Naive B cell (primary cell): ENCODE results near the gene ELFN1. TPM values are rescaled to one million over a fixed set of nuclear protein-coding genes. Genes with fewer than 3 reads are reported as not detected.

Experiments
- ATAC-seq, 2 donors: fragments of 150-1000 bp; cut with Tn5 transposase; 2 replicates each; pipeline ENCODE4 v1.10.0; 2021; ENCODE audit warnings: low read depth in 2 of 2, mild to moderate bottlenecking in 2 of 2, moderate library complexity in 2 of 2
- DNase-seq: peaks from one replicate; pipeline ENCODE4 v3.0.0; 2022
- H3K27ac Mint-ChIP-seq, 6 donors: one replicate each; pipeline ENCODE4 v1.8.0; 2020 to 2022; ENCODE audit warnings: mild to moderate bottlenecking in 6 of 6, mixed read lengths in 6 of 6, moderate library complexity in 5 of 6, inconsistent platforms in 2 of 6
- H3K27me3 Mint-ChIP-seq, 3 donors: one replicate each; pipeline ENCODE4 v1.8.0; 2021 to 2022; ENCODE audit warnings: mixed read lengths in 3 of 3, mild to moderate bottlenecking in 1 of 3
- H3K36me3 Mint-ChIP-seq, 2 donors: one replicate each; pipeline ENCODE4 v1.8.0; 2020 to 2022; ENCODE audit warnings: mixed read lengths in 2 of 2, inconsistent platforms in 1 of 2, mild to moderate bottlenecking in 1 of 2
- H3K4me1 Mint-ChIP-seq, 3 donors: one replicate each; pipeline ENCODE4 v1.8.0; 2020 to 2022; ENCODE audit warnings: mixed read lengths in 3 of 3, inconsistent platforms in 1 of 3, mild to moderate bottlenecking in 1 of 3, moderate library complexity in 1 of 3
- H3K4me3 Mint-ChIP-seq, 8 donors: one replicate each; pipeline ENCODE4 v1.8.0; 2020 to 2022; ENCODE audit warnings: mild to moderate bottlenecking in 8 of 8, mixed read lengths in 8 of 8, moderate library complexity in 8 of 8, inconsistent platforms in 2 of 8
- H3K9me3 Mint-ChIP-seq, 7 donors: one replicate each; pipeline ENCODE4 v1.8.0; 2020 to 2022; ENCODE audit warnings: mixed read lengths in 7 of 7, mild to moderate bottlenecking in 5 of 7, inconsistent platforms in 2 of 7, moderate library complexity in 1 of 7
- polyA plus RNA-seq, 6 donors: library from polyadenylated mRNA; unstranded; fragments of 300-500 nt; fragmentation: Illumina TruSeq; gene quantifications; one replicate each; pipeline ENCODE4 v1.2.3, GENCODE V29; 2021; ENCODE audit warnings: low read depth in 6 of 6

ELFN1 gene
- polyA plus RNA-seq, 6 donors from 2014 or later = not detected

GRCh38 chr7:1741246-1741645 lies 71.2 kb downstream of the ELFN1 start:
- ATAC-seq = no peak
- Mint-ChIP-seq H3K9me3 (peaks cover 0 to 3% (median 0%) of the 10 kb centered on the region in 7 donors), H3K4me3 (peak overlapping the region in 3 of 8 donors; percentile 32 to 45 (median 37)), H3K27me3 (peaks cover 0 to 48% (median 38%) of the 10 kb centered on the region in 3 donors), H3K36me3 (peaks cover 0 to 8% of the 10 kb centered on the region in 2 donors), H3K27ac (no peak overlapping the region), H3K4me1 (peaks cover 18 to 31% (median 26%) of the 10 kb centered on the region in 3 donors)
- no peak for DNase-seq

- peaks cover 18 to 31% (median 26%) of the 10 kb centered on the region in 3 donors for H3K4me1 Mint-ChIP-seq
- peak overlapping the region in 4 of 8 donors; percentile 16 to 63 (median 48) for H3K4me3 Mint-ChIP-seq
- peak overlapping the region in 1 of 6 donors; percentile 34 for H3K27ac Mint-ChIP-seq
- DNase-seq (no peak), ATAC-seq (no peak)
- peaks cover 0 to 8% of the 10 kb centered on the region in 2 donors for H3K36me3 Mint-ChIP-seq
- peaks cover 0 to 43% (median 34%) of the 10 kb centered on the region in 3 donors for H3K27me3 Mint-ChIP-seq
- peaks cover 0 to 3% (median 0%) of the 10 kb centered on the region in 7 donors for H3K9me3 Mint-ChIP-seq
These were observed 71.9 kb downstream of the ELFN1 start for GRCh38 chr7:1741751-1742554.

- H3K27ac Mint-ChIP-seq = peak overlapping the region in 1 of 6 donors; percentile 34
- DNase-seq = no peak
- peaks cover 18 to 30% (median 26%) of the 10 kb centered on the region in 3 donors for H3K4me1 Mint-ChIP-seq
- ATAC-seq = peak in 1 of 2 donors; percentile 48
- peaks cover 0 to 8% of the 10 kb centered on the region in 2 donors for H3K36me3 Mint-ChIP-seq
- peaks cover 0 to 41% (median 31%) of the 10 kb centered on the region in 3 donors for H3K27me3 Mint-ChIP-seq
- peaks cover 0 to 2% (median 0%) of the 10 kb centered on the region in 7 donors for H3K9me3 Mint-ChIP-seq
- peak overlapping the region in 6 of 8 donors; percentile 56 to 82 (median 68) for H3K4me3 Mint-ChIP-seq
These were observed 72.7 kb downstream of the ELFN1 start for GRCh38 chr7:1742555-1743303.

- no peak overlapping the region for H3K4me3 Mint-ChIP-seq
- peaks cover 3 to 46% (median 34%) of the 10 kb centered on the region in 3 donors for H3K27me3 Mint-ChIP-seq
- peak overlapping the region in 1 of 6 donors; percentile 34 for H3K27ac Mint-ChIP-seq
- ATAC-seq = no peak
- H3K36me3 Mint-ChIP-seq = peaks cover 0 to 4% of the 10 kb centered on the region in 2 donors
- DNase-seq = no peak
- H3K4me1 Mint-ChIP-seq = peaks cover 13 to 28% (median 23%) of the 10 kb centered on the region in 3 donors
- peaks cover 0 to 2% (median 0%) of the 10 kb centered on the region in 7 donors for H3K9me3 Mint-ChIP-seq
These were observed 73.6 kb downstream of the ELFN1 start for GRCh38 chr7:1743481-1744230.

GRCh38 chr7:1744296-1745017 lies 74.4 kb downstream of the ELFN1 start:
- H3K9me3 Mint-ChIP-seq = no peaks in the 10 kb centered on the region
- no peak overlapping the region for H3K4me3 Mint-ChIP-seq
- peaks cover 8 to 25% (median 15%) of the 10 kb centered on the region in 3 donors for H3K4me1 Mint-ChIP-seq
- no peak overlapping the region for H3K27ac Mint-ChIP-seq
- H3K27me3 Mint-ChIP-seq = peaks cover 3 to 38% (median 26%) of the 10 kb centered on the region in 3 donors
- no peaks in the 10 kb centered on the region for H3K36me3 Mint-ChIP-seq
- ATAC-seq = no peak
- DNase-seq = no peak

GRCh38 chr7:1745018-1745532 lies 75.0 kb downstream of the ELFN1 start:
- Mint-ChIP-seq H3K27me3 (peaks cover 3 to 32% (median 22%) of the 10 kb centered on the region in 3 donors), H3K27ac (no peak overlapping the region), H3K4me3 (no peak overlapping the region), H3K9me3 (no peaks in the 10 kb centered on the region), H3K4me1 (peaks cover 8 to 25% (median 14%) of the 10 kb centered on the region in 3 donors), H3K36me3 (no peaks in the 10 kb centered on the region)
- DNase-seq (no peak), ATAC-seq (no peak)

- H3K9me3 Mint-ChIP-seq = no peaks in the 10 kb centered on the region
- no peak overlapping the region for H3K27ac Mint-ChIP-seq
- peaks cover 8 to 25% (median 14%) of the 10 kb centered on the region in 3 donors for H3K4me1 Mint-ChIP-seq
- ATAC-seq = no peak
- no peak overlapping the region for H3K4me3 Mint-ChIP-seq
- DNase-seq = no peak
- H3K36me3 Mint-ChIP-seq = no peaks in the 10 kb centered on the region
- H3K27me3 Mint-ChIP-seq = peaks cover 3 to 28% (median 22%) of the 10 kb centered on the region in 3 donors
These were observed 75.8 kb downstream of the ELFN1 start for GRCh38 chr7:1745576-1746490.

GRCh38 chr7:1746491-1746975 lies 76.5 kb downstream of the ELFN1 start:
- peaks cover 3 to 24% (median 18%) of the 10 kb centered on the region in 3 donors for H3K27me3 Mint-ChIP-seq
- H3K27ac Mint-ChIP-seq = no peak overlapping the region
- ATAC-seq (no peak), DNase-seq (no peak)
- peaks cover 4 to 21% (median 11%) of the 10 kb centered on the region in 3 donors for H3K4me1 Mint-ChIP-seq
- H3K9me3 Mint-ChIP-seq = no peaks in the 10 kb centered on the region
- no peak overlapping the region for H3K4me3 Mint-ChIP-seq
- H3K36me3 Mint-ChIP-seq = no peaks in the 10 kb centered on the region

GRCh38 chr7:1747004-1747801 lies 77.1 kb downstream of the ELFN1 start:
- no peak overlapping the region for H3K4me3 Mint-ChIP-seq
- peaks cover 3 to 19% (median 15%) of the 10 kb centered on the region in 3 donors for H3K27me3 Mint-ChIP-seq
- DNase-seq = no peak
- H3K9me3 Mint-ChIP-seq = no peaks in the 10 kb centered on the region
- H3K4me1 Mint-ChIP-seq = peaks cover 3 to 16% (median 7%) of the 10 kb centered on the region in 3 donors
- no peak for ATAC-seq
- H3K36me3 Mint-ChIP-seq = no peaks in the 10 kb centered on the region
- peak overlapping the region in 1 of 6 donors; percentile 74 for H3K27ac Mint-ChIP-seq

GRCh38 chr7:1748076-1748838 lies 78.2 kb downstream of the ELFN1 start:
- peaks cover 8 to 14% (median 8%) of the 10 kb centered on the region in 3 donors for H3K4me1 Mint-ChIP-seq
- H3K27ac Mint-ChIP-seq = no peak overlapping the region
- ATAC-seq (no peak), DNase-seq (no peak)
- H3K27me3 Mint-ChIP-seq = peaks cover 3 to 11% (median 7%) of the 10 kb centered on the region in 3 donors
- peaks cover 0 to 1% (median 0%) of the 10 kb centered on the region in 7 donors for H3K9me3 Mint-ChIP-seq
- no peaks in the 10 kb centered on the region for H3K36me3 Mint-ChIP-seq
- no peak overlapping the region for H3K4me3 Mint-ChIP-seq
